ENCODE results near the gene CALB2. TPM values are rescaled to one million over a fixed set of nuclear protein-coding genes. Genes with fewer than 3 reads are reported as not detected.

The CALB2 gene
- total RNA-seq, 1 experiment from 2014 or later, result 2.6 TPM

GRCh38 chr16:71387045-71387871, 28.7 kb downstream of the CALB2 start:
- no peak for DNase-seq (ENCODE audit: low spot score)

- DNase-seq (ENCODE audit: low spot score), result no peak
These were observed 30.8 kb downstream of the CALB2 start for GRCh38 chr16:71389330-71389729.

GRCh38 chr16:71396594-71396993, 38.1 kb downstream of the CALB2 start:
- DNase-seq (ENCODE audit: low spot score), result no peak

- no peak for DNase-seq (ENCODE audit: low spot score)
These were observed 41.5 kb downstream of the CALB2 start for GRCh38 chr16:71399801-71400563.

GRCh38 chr16:71402007-71402406, 43.5 kb downstream of the CALB2 start:
- DNase-seq (ENCODE audit: low spot score), result no peak

GRCh38 chr16:71402674-71403073, 44.2 kb downstream of the CALB2 start:
- no peak for DNase-seq (ENCODE audit: low spot score)

- DNase-seq (ENCODE audit: low spot score), result no peak
These were observed 45.8 kb downstream of the CALB2 start for GRCh38 chr16:71404364-71404763.

- DNase-seq (ENCODE audit: low spot score), result no peak
These were observed 47.8 kb downstream of the CALB2 start for GRCh38 chr16:71406316-71406715.

GRCh38 chr16:71406724-71407123, 48.2 kb downstream of the CALB2 start:
- no peak for DNase-seq (ENCODE audit: low spot score)

GRCh38 chr16:71407731-71408130, 49.2 kb downstream of the CALB2 start:
- DNase-seq (ENCODE audit: low spot score), result no peak

GRCh38 chr16:71408536-71408935, 50.0 kb downstream of the CALB2 start:
- DNase-seq (ENCODE audit: low spot score), result no peak

GRCh38 chr16:71409011-71409775, 50.7 kb downstream of the CALB2 start:
- DNase-seq (ENCODE audit: low spot score), result no peak

- no peak for DNase-seq (ENCODE audit: low spot score)
These were observed 51.6 kb downstream of the CALB2 start for GRCh38 chr16:71410146-71410545.

- DNase-seq (ENCODE audit: low spot score), result peak; percentile 86
These were observed 54.0 kb downstream of the CALB2 start for GRCh38 chr16:71412270-71413160.

GRCh38 chr16:71413341-71413740, 54.8 kb downstream of the CALB2 start:
- DNase-seq (ENCODE audit: low spot score), result no peak

GRCh38 chr16:71414038-71414437, 55.5 kb downstream of the CALB2 start:
- DNase-seq (ENCODE audit: low spot score), result no peak

GRCh38 chr16:71421911-71422310, 63.4 kb downstream of the CALB2 start:
- DNase-seq (ENCODE audit: low spot score), result peak; percentile 40

- no peak for DNase-seq (ENCODE audit: low spot score)
These were observed 64.5 kb downstream of the CALB2 start for GRCh38 chr16:71423016-71423415.

- DNase-seq (ENCODE audit: low spot score), result no peak
These were observed 65.3 kb downstream of the CALB2 start for GRCh38 chr16:71423865-71424264.

GRCh38 chr16:71424626-71425025, 66.1 kb downstream of the CALB2 start:
- DNase-seq (ENCODE audit: low spot score), result no peak

- DNase-seq (ENCODE audit: low spot score), result no peak
These were observed 67.2 kb downstream of the CALB2 start for GRCh38 chr16:71425746-71426068.
